ENCODE measurements around the gene TTN.

TTN gene

DNA sequence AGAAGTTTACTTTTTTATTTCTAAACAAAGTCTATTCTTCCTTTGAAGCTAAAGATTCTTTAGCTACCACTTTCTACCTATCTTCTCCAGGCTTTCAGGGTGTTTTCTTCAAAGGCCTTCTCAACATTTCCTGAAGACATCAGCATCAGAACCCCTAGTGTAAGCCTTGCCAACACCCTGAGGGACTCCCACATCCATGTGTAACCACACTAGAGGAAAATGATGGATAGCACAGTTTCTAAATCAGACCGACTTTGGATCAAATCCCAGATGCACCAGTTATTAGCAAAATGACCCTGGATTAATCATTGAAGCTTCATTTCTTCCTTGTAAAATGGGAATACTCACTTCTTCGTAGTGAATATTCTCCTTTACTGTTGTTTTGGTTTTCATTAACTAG is 4.7 kb upstream of the TTN start:
- DNase-seq, result no peak

DNA sequence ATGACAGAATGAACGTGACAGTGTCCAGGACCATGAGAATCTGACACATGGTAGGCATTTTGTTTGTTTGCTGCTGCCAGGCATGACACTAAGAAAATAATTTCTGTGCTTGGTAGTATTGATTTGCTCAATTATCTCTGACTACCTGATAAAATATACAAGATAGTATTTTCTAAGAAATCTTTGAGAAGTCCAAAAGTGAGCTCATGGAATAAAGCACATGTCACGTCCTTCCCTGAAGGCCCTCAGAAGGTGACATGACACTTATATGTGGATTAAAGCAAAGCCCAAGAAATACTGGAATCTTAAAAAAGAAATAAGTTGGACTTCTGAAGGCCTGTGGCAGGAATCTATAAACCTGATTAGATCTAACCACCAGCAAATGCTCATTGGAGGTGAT is 3.8 kb upstream of the TTN start:
- no peak for DNase-seq

- no peak for DNase-seq
Measured at GRCh38 chr2:178810422-178810821, 3.2 kb upstream of the TTN start.

DNA sequence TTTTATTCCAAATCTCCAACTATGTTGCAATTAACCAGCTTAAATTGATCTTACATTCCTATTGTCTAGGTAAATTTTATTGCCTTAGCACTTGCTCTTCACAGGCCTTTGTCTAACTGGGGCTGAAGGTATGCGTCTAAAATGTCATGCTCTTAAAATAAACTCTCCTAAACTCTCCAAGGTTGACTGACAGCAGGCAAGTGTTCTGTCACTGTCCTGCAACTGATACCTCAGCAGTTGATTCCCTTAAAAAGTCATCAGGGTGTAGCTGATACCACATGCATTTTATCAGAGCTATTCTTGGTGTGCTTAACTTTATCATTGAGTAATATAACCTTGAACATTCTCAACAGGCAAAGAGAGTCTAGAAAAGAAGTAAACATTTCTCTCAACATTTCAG is 680 bp downstream of the TTN start:
- no peak for DNase-seq

DNA sequence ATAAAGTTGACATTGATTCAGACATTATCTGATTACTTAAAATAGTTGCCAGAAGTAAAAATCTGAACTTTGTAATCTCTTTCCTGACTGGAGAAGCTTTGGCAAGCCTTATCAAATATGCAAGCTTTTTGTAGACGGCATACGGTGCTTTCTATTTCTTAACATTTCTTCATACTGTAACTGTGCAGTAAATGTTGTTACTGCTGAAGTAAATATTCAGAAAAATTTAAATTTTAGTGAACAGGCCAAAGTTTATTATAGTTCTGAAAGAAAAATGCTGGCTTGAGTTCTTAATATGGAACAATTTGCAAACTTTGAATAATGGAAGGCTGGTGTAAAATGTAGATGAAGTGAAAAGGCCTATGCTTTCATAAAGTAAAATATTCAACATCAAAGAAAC is 1.8 kb downstream of the TTN start:
- DNase-seq, result no peak

- no peak for DNase-seq
Measured at GRCh38 chr2:178804791-178805190, 2.4 kb downstream of the TTN start.

DNA sequence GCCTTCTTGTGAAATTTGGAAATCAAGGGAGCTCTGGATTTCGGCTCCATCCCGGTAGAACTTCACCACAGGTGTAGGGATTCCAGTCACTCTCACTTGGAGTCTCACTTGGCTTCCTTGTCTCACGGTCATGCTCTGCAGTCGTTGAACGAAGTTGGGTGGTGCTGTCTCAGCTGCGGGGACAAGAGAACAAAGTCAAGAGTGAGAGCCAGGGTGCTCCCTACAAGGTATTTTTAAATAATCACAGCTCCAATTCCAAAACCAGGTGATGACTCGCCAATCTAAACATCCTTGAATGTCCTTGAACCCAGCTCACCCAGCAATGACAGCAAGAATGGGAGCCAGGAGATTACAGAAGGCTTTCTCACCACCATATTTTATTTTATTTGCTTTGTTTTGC is 6.7 kb downstream of the TTN start:
- DNase-seq, result no peak

DNA sequence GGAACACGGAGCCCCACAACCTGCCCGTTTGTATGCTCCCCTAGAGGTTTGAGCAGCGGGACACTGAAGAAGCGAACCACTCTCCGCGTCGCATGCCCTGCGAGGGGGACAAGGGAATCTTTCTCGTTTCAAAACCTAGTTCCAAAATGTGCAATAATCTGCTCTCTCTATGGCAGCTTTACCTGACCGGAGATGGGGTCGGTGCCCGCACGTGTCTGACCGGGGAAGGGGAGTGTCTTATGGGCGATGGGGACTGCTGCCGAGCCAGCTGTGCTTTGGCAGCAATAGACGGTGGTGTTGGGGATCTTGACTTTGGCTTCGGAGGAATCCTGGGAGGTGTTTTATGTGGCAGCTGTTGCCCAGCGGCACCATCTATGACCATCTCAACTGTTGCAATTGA is 7.9 kb downstream of the TTN start:
- DNase-seq, result no peak

GRCh38 chr2:178796079-178796677 is 11.0 kb downstream of the TTN start:
- DNase-seq, result peak in 1 of 51 donors; percentile 26

DNA sequence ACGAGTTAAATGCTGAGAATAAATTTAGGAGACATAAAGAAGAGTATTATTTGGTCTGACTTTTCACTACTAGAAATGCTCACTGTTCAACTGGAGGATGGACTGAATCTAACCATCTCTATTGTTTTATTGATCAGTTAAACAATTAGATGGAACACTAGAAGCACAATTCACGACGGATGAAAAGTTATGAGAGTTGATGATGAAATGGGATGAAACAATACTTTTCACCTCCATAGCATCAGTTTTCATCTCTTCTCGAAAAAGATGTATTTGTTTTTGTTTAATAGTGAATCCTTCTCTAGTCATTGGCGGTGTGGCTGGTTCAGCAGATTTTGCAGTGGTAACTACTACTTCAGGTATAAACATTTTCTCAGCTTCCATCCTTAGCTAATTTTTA is 19.3 kb downstream of the TTN start:
- DNase-seq, result no peak

DNA sequence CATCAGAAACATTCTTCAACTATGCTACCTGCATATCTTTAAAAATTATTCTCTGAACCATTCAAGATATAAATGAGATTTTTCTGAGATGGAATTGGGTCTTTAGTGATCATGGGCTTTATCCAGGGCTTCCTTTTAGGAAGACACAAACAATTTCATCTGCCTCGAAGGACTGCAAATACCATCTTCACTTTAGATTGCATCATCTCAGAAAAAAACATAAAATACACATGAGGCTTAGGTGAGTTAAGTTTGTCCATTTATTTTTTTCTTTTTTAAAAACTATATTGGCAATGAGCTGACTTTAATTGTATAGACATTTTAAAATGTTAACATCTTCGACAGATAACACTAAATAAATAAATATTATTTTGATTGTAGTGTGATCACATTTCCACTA is 20.1 kb downstream of the TTN start:
- no peak for DNase-seq

DNA sequence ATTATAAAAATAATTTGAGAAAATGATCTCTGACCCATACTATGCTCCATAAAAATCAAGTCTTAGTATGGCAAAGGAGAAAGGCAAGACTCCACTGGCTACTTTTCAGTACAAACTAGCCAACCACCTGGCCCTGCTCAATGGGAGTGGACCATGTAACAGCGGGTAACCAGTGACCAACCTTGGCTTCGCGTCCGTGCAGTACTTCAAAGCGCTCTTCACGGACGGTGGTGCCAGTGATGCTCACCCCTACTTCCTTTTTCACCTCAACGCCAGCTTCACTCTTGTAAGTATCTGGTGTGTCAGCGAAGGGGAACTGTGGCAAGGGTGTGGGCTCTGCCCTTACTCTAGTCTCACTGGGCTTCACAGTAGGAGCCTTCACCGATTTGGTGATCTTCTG is 23.3 kb downstream of the TTN start:
- no peak for DNase-seq

- no peak for DNase-seq
Measured at GRCh38 chr2:178782236-178782635, 25.0 kb downstream of the TTN start.

- DNase-seq, result no peak
Measured at GRCh38 chr2:178777577-178777976, 29.6 kb downstream of the TTN start.

DNA sequence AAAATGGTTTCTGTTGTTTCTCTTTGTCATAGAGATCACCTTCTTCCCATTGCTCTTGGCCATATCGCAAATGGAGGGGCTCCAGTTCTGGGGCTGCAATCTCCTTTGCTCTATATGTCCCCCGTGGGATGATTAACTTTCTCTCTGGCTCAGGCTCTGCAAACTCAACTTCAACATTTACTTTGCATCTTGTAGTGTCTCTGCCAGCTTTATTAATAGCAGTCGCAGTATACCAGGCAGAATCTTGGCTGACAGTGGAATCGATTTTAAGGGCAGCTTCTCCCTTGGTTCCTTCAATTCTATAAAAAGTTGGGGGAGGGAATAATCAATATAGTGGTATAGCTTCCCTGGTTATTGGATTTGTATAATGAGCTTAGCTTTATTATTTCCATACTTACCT is 30.5 kb downstream of the TTN start:
- DNase-seq, result no peak

DNA sequence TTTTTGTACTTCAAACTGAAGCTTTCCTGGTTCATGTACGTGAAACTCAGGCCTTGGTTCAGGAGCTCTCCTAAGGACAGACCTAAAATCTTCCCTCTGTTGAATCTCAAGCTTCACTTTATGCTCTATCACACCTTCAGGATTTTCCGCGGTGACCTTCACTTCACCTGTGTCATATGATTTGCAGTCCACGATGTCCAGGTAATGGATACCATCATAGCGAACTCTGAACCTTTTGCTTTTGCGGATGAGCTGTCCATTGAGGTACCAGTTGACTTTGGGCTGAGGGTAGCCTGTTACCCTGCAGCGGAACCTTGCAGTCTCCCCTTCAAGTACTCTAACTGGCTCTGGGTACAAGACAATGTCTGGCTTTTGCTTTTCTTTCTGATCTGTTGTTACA is 31.2 kb downstream of the TTN start:
- no peak for DNase-seq

DNA sequence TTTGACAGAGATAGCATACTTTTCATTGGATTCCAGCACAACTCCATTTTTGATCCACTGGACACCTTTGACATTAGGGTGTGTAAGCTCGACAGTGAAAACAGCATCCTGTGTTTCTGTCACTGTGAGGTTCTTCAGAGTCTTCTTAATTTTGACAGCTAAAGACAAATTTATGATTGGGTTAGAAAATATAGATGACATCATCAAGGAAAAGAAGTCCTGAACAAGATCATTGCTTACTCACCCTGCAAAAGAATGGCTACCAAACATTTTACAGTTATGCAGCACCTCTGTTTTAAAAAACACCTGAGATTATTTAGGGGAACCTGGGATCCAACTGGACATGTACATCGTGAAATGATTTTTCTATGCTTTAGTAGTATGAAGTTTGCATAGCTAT is 36.7 kb downstream of the TTN start:
- no peak for DNase-seq

DNA sequence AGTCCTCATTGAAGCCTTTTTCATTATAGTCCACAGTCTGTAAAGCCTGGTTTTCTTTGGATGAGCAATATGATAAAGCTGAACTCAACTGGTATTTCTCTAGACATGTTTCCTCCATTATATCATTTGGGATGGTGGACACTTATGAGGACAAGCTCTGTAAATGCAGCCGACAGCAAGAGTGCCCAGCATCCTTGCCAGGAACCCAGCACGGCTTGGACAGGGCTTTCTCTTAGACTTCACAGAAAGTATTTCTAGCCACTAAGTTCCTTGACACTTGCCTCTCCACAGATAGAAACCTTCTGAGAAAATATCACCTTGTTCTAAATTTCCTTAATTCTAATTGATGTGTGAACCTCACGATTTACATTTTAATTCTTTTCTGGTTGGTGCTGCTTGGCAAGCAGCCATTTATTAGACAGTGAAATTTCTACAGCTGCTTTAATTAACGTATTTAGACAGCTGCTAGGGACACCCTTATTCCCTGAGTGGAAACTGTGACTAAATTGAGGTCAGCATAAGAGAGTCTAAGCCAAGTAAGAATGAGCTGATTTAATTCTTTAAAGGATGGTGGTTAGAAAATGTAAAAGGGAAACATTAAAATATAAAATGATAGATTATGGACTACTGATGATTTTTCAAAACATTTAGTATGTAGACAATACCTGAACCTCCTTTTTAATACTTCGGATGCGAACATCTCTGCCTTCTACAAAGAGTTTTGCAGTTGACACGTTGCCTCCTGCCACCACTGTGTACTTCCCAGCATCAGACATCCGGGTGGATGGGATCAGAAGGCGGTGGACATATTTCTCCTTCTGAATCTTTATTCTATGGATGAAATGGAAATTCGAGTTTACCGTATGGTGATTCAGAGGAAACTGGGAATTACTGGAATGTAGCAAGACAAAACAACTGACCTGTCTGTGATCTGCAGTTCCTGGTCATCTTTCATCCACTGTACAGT is 39.8 kb downstream of the TTN start:
- peak in 1 of 51 donors; percentile 0 for DNase-seq

GRCh38 chr2:178764097-178764496 is 43.1 kb downstream of the TTN start:
- DNase-seq, result no peak

DNA sequence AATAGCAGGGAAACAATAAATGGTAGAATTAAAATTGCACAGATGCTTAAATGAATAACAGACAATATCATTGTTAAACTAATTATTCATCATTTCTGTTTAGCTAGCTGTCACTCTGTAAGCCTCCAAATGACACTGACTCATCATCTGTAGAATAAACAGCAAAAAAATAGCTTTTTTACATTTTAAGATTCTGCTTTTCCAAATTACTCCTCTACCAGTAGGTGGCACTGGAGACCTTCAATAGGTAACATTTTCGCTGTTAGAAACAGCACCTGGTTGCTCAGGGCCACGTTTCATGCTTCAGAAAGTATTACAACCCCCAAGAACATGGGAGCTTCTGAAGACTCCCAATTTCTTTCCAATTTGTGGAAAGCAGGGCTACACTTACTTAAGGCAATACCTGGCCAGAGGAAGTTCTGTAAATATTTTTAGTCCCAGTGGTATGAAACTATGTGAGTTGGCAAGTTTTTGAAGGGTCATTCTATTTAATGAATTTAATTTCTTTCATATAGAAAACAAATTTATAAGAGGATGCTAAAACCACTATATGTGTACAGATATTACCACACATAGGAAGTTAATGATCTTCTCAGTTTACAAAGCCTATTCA is 45.4 kb downstream of the TTN start:
- DNase-seq, result peak in 2 of 51 donors; percentile 2 to 35

DNA sequence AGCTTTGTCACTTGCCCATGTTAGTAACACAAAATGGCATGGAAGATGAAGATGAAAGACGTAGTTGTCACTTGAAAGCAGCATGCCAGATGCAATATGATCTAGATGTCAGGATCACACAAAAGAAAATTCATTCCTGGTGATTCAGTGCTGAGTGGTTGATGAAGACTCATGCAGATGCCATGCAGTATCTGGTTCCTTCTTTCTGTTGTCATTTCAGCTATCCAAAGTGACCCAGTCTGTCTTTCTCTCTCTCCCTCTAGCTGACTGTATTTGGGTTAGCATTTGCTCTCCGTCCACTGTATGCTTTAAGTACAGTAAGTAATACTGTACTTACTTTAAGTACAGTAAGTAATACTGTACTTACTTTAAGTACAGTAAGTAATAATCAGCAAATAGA is 50.4 kb downstream of the TTN start:
- DNase-seq, result no peak

GRCh38 chr2:178756343-178756742 is 50.9 kb downstream of the TTN start:
- no peak for DNase-seq

DNA sequence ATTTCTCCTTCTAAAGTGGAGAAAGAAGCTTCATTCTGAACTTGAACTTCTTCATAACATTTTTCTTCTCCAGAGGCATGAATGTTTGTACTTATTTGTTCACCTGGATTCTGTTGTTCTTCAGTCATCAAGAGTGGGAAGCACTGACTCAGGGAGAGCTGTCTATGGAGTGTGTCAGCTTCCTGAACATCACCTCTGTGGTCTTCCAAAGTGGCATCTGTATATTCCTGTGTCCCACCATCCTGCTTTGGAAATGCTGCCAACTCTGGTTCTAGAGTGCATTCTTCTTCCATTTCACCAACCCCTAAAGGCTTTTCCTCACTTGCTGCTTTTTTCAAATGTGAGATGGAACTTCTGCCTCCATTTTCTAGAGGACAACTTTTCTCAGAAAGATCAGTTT is 59.5 kb downstream of the TTN start:
- no peak for DNase-seq
